HG03066 (cell line): Measurements from ENCODE around the gene HES1.
"Not testable (repeated sequence)": the region's sequence is repeated elsewhere in the genome, so short reads cannot be mapped to it uniquely, and the experiment has no call there.

Source experiments
- ATAC-seq: cut with Tn5 transposase; IDR thresholded peaks from one replicate; pipeline ENCODE4 v1.9.1; 2021; ENCODE audit warnings: low read depth; ENCODE audit not compliant: unreplicated experiment

Gene HES1

GRCh38 chr3:194124193-194124592, 11.8 kb upstream of the HES1 start:
- no peak for ATAC-seq

GRCh38 chr3:194125442-194125841, 10.5 kb upstream of the HES1 start:
- no peak for ATAC-seq

- no peak for ATAC-seq
Observed at GRCh38 chr3:194126790-194127189, 9.2 kb upstream of the HES1 start.

- no peak for ATAC-seq
Observed at GRCh38 chr3:194128202-194128918, 7.6 kb upstream of the HES1 start.

GRCh38 chr3:194128919-194129295, 7.0 kb upstream of the HES1 start:
- ATAC-seq = not testable (repeated sequence)

- no peak for ATAC-seq
Observed at GRCh38 chr3:194129581-194130133, 6.3 kb upstream of the HES1 start.

- no peak for ATAC-seq
Observed at GRCh38 chr3:194130188-194130587, 5.8 kb upstream of the HES1 start.

GRCh38 chr3:194130807-194131589, 5.0 kb upstream of the HES1 start:
- ATAC-seq = peak; percentile 61

GRCh38 chr3:194132465-194133286, 3.3 kb upstream of the HES1 start:
- ATAC-seq = no peak

GRCh38 chr3:194133661-194134230, 2.2 kb upstream of the HES1 start:
- ATAC-seq = no peak

- peak; percentile 6 for ATAC-seq
Observed at GRCh38 chr3:194134231-194134756, 1.7 kb upstream of the HES1 start.

GRCh38 chr3:194134757-194135515, 1.0 kb upstream of the HES1 start:
- peak; percentile 32 for ATAC-seq

- ATAC-seq = no peak
Observed at GRCh38 chr3:194135516-194135805, 487 bp upstream of the HES1 start.

GRCh38 chr3:194136519-194137007, 615 bp downstream of the HES1 start:
- no peak for ATAC-seq

- ATAC-seq = no peak
Observed at GRCh38 chr3:194137008-194137505, 1.1 kb downstream of the HES1 start.

GRCh38 chr3:194137506-194138474, 1.8 kb downstream of the HES1 start:
- peak; percentile 43 for ATAC-seq

- ATAC-seq = no peak
Observed at GRCh38 chr3:194138732-194139070, 2.8 kb downstream of the HES1 start.

GRCh38 chr3:194139071-194139813, 3.3 kb downstream of the HES1 start:
- ATAC-seq = no peak
